ENCODE data around the gene HLA-DQA2.
"Not testable (repeated sequence)": the region's sequence is repeated elsewhere in the genome, so short reads cannot be mapped to it uniquely, and the experiment has no call there.

Gene HLA-DQA2

GRCh38 chr6:32774426-32774825, 33.2 kb downstream of the HLA-DQA2 start:
- in situ Hi-C loops (cut with HindIII; ENCODE audit: low sequenced_read_pairs), result loop anchor here (25.0 kb wide), 1 partner anchor 512 kb away; no protein-coding TSS in a partner anchor

DNA sequence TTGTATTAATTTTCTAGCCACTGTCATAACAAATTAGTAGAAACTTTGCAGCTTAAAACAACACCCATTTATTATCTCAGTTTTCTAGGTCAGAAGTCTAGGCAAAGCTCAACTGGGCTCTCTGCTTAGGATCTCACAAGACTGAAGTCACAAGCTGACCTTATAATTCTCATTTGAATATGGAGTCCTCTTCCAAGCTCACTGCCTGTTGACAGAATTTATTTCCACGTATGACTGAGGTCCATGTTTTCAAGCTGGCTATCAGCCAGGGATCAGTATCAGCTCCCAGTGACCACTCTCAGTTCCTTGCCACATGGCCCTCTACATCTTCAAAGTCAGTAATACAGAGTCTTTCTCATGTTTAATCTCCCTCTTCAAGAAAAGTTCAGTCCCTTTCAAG, 33.9 kb downstream of the HLA-DQA2 start:
- in situ Hi-C loops (cut with HindIII; ENCODE audit: low sequenced_read_pairs), result no loop called here

GRCh38 chr6:32779036-32779435, 37.8 kb downstream of the HLA-DQA2 start:
- in situ Hi-C loops (cut with HindIII; ENCODE audit: low sequenced_read_pairs), result no loop called here

- in situ Hi-C loops (cut with HindIII; ENCODE audit: low sequenced_read_pairs), result not testable (repeated sequence)
These were observed 41.7 kb downstream of the HLA-DQA2 start for GRCh38 chr6:32782923-32783322.

GRCh38 chr6:32785781-32786533, 44.8 kb downstream of the HLA-DQA2 start:
- in situ Hi-C loops (cut with HindIII; ENCODE audit: low sequenced_read_pairs), result no loop called here

DNA sequence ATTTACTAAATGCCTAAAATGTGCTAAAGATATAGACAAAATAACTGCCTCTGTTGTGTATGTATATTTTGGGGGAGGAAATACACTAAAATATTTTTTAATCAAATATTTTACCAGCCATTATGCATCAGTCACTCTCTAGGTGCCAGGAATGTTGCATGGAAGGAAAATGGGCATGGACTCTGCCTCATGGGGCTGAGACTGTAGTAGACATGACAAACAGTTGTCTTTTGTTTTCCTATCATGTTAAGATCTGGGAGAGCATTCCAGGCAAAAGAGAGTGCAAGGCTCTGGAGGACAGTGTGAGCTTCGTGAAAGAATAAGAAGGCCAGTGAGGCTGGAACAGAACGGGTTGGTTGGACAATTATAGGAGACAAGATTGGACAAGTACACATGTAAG, 49.1 kb downstream of the HLA-DQA2 start:
- in situ Hi-C loops (cut with HindIII; ENCODE audit: low sequenced_read_pairs), result no loop called here

DNA sequence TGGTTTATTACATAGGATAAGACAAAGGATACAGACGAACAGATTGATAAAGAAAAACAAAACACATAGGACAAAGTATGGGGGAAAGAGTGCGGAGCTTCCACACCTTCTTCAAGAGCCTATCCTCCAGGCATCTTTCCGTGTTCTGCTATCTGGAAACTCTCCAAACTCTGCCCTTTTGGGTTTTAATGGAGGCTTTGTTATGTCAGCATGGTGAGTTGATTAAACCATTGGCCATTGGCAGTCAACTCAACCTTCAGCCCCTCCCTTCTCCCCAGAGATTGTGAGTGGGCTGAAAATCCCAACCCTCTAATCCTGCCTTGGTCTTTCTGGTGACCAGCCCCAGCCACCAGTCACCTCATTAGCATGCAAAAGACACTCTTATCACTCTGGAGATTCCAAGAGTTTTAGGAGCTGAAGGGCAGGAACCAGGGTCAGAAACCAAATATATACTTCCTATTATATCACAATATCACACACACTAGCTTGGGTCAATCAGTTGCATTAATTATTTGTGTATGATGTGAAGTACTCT, 51.8 kb downstream of the HLA-DQA2 start:
- in situ Hi-C loops (cut with HindIII; ENCODE audit: low sequenced_read_pairs), result no loop called here

- in situ Hi-C loops (cut with HindIII; ENCODE audit: low sequenced_read_pairs), result no loop called here
These were observed 53.3 kb downstream of the HLA-DQA2 start for GRCh38 chr6:32794510-32794909.

All from endothelial cell of hepatic sinusoid (primary cell).